HUES64 (cell line): ENCODE measurements around the gene TUT4.

Source experiments
- H3K27ac ChIP-seq: 2 replicates; pipeline ENCODE4 v1.7.0; 2013; ENCODE audit warnings: low read depth, low read length, inconsistent platforms
- H3K27me3 ChIP-seq: 2 replicates; pipeline ENCODE4 v1.6.1; 2013; ENCODE audit warnings: mild to moderate bottlenecking, low read length; ENCODE audit not compliant: insufficient read depth
- H3K36me3 ChIP-seq: 2 replicates; pipeline ENCODE4 v1.6.1; 2013; ENCODE audit warnings: mild to moderate bottlenecking, low read length; ENCODE audit not compliant: insufficient read depth
- H3K4me1 ChIP-seq: 2 replicates; pipeline ENCODE4 v1.6.1; 2013; ENCODE audit warnings: mild to moderate bottlenecking, low read length, moderate library complexity; ENCODE audit not compliant: insufficient read depth
- H3K4me3 ChIP-seq: 2 replicates; pipeline ENCODE4 v1.5.1; 2013; ENCODE audit warnings: mild to moderate bottlenecking, low read length, moderate library complexity
- H3K9ac ChIP-seq: 2 replicates; pipeline ENCODE4 v1.6.1; 2013; ENCODE audit warnings: mild to moderate bottlenecking, low read depth, low read length
- H3K9me3 ChIP-seq: 2 replicates; pipeline ENCODE4 v1.6.1; 2013; ENCODE audit warnings: low read depth, low read length; ENCODE audit not compliant: insufficient read depth
- WGBS: fragments of 150-250, 120-280 bp; methylation state at CpG from one replicate; pipeline ENCODE4 v1.1.7; 2013; ENCODE audit warnings: missing lambda C conversion rate; 5-methylcytosine and 5-hydroxymethylcytosine counted together

Gene TUT4

GRCh38 chr1:52460694-52461093 lies 92.2 kb downstream of the TUT4 start:
- WGBS = no CpG with 5 or more reads among the region's 1 CpG
- Histone ChIP-seq H3K27me3 (no peaks in the 10 kb centered on the region), H3K9me3 (no peaks in the 10 kb centered on the region), H3K9ac (no peak overlapping the region), H3K4me3 (no peak overlapping the region), H3K4me1 (peaks cover 25% of the 10 kb centered on the region), H3K27ac (no peak overlapping the region), H3K36me3 (peaks cover 24% of the 10 kb centered on the region)

GRCh38 chr1:52455686-52456085 lies 97.2 kb downstream of the TUT4 start:
- 95% methylated on average over 2 of the region's 2 CpGs for WGBS
- Histone ChIP-seq H3K4me3 (no peak overlapping the region), H3K9me3 (no peaks in the 10 kb centered on the region), H3K4me1 (peaks cover 14% of the 10 kb centered on the region), H3K36me3 (peaks cover 20% of the 10 kb centered on the region), H3K27ac (no peak overlapping the region), H3K9ac (no peak overlapping the region), H3K27me3 (no peaks in the 10 kb centered on the region)

- H3K4me1 ChIP-seq = peaks cover 11% of the 10 kb centered on the region
- peak overlapping the region; percentile 73 for H3K27ac ChIP-seq
- H3K27me3 ChIP-seq = no peaks in the 10 kb centered on the region
- H3K36me3 ChIP-seq = peaks cover 17% of the 10 kb centered on the region
- 0 out of 2 replicates have a peak overlapping the region, but pooled peaks have one; percentile 24 for H3K9ac ChIP-seq
- WGBS = 65% methylated on average over 2 of the region's 2 CpGs
- H3K4me3 ChIP-seq = no peak overlapping the region
- no peaks in the 10 kb centered on the region for H3K9me3 ChIP-seq
Measured at GRCh38 chr1:52454779-52455178, 98.1 kb downstream of the TUT4 start.

GRCh38 chr1:52454127-52454526 lies 98.8 kb downstream of the TUT4 start:
- Histone ChIP-seq H3K4me1 (peaks cover 11% of the 10 kb centered on the region), H3K27ac (peak overlapping the region; percentile 73; the same call in 1 of the 2 replicates), H3K27me3 (no peaks in the 10 kb centered on the region), H3K36me3 (peaks cover 17% of the 10 kb centered on the region), H3K9me3 (no peaks in the 10 kb centered on the region), H3K9ac (0 out of 2 replicates have a peak overlapping the region, but pooled peaks have one; percentile 24), H3K4me3 (no peak overlapping the region)
- 71% methylated on average over 1 of the region's 1 CpG for WGBS

GRCh38 chr1:52444463-52444862 lies 108.4 kb downstream of the TUT4 start:
- no peak overlapping the region for H3K27ac ChIP-seq
- WGBS = 97% methylated on average over 2 of the region's 2 CpGs
- no peaks in the 10 kb centered on the region for H3K27me3 ChIP-seq
- no peak overlapping the region for H3K9ac ChIP-seq
- H3K4me3 ChIP-seq = no peak overlapping the region
- H3K9me3 ChIP-seq = no peaks in the 10 kb centered on the region
- peaks cover 69% of the 10 kb centered on the region for H3K36me3 ChIP-seq
- H3K4me1 ChIP-seq = no peaks in the 10 kb centered on the region

GRCh38 chr1:52439976-52440375 lies 112.9 kb downstream of the TUT4 start:
- H3K4me3 ChIP-seq = no peak overlapping the region
- H3K9ac ChIP-seq = no peak overlapping the region
- no peak overlapping the region for H3K27ac ChIP-seq
- H3K9me3 ChIP-seq = no peaks in the 10 kb centered on the region
- 98% methylated on average over 3 of the region's 4 CpGs for WGBS
- H3K4me1 ChIP-seq = peaks cover 12% of the 10 kb centered on the region
- H3K36me3 ChIP-seq = peaks cover 77% of the 10 kb centered on the region
- H3K27me3 ChIP-seq = no peaks in the 10 kb centered on the region

GRCh38 chr1:52436817-52437216 lies 116.1 kb downstream of the TUT4 start:
- no peak overlapping the region for H3K4me3 ChIP-seq
- no peaks in the 10 kb centered on the region for H3K9me3 ChIP-seq
- 73% methylated on average over 6 of the region's 7 CpGs for WGBS
- no peak overlapping the region for H3K9ac ChIP-seq
- peaks cover 12% of the 10 kb centered on the region for H3K4me1 ChIP-seq
- no peaks in the 10 kb centered on the region for H3K27me3 ChIP-seq
- H3K36me3 ChIP-seq = peaks cover 81% of the 10 kb centered on the region
- H3K27ac ChIP-seq = peak overlapping the region; percentile 67; the same call in 1 of the 2 replicates

GRCh38 chr1:52435650-52436049 lies 117.2 kb downstream of the TUT4 start:
- H3K27ac ChIP-seq = no peak overlapping the region
- no peak overlapping the region for H3K4me3 ChIP-seq
- WGBS = 95% methylated on average over 1 of the region's 1 CpG
- no peaks in the 10 kb centered on the region for H3K27me3 ChIP-seq
- H3K9me3 ChIP-seq = no peaks in the 10 kb centered on the region
- peaks cover 12% of the 10 kb centered on the region for H3K4me1 ChIP-seq
- H3K9ac ChIP-seq = no peak overlapping the region
- H3K36me3 ChIP-seq = peaks cover 82% of the 10 kb centered on the region

- Histone ChIP-seq H3K9me3 (no peaks in the 10 kb centered on the region), H3K27ac (no peak overlapping the region), H3K27me3 (no peaks in the 10 kb centered on the region), H3K4me3 (no peak overlapping the region), H3K9ac (no peak overlapping the region), H3K4me1 (peaks cover 12% of the 10 kb centered on the region), H3K36me3 (peaks cover 81% of the 10 kb centered on the region)
- WGBS = 100% methylated on average over 1 of the region's 1 CpG
Measured at GRCh38 chr1:52435211-52435610, 117.7 kb downstream of the TUT4 start.

- WGBS = 96% methylated on average over 8 of the region's 8 CpGs
- Histone ChIP-seq H3K9me3 (no peaks in the 10 kb centered on the region), H3K36me3 (peaks cover 73% of the 10 kb centered on the region), H3K4me3 (no peak overlapping the region), H3K27ac (no peak overlapping the region), H3K4me1 (peaks cover 12% of the 10 kb centered on the region), H3K27me3 (no peaks in the 10 kb centered on the region), H3K9ac (no peak overlapping the region)
Measured at GRCh38 chr1:52432807-52433206, 120.1 kb downstream of the TUT4 start.

GRCh38 chr1:52427152-52427551 lies 125.7 kb downstream of the TUT4 start:
- Histone ChIP-seq H3K9ac (no peak overlapping the region), H3K4me3 (no peak overlapping the region), H3K36me3 (peaks cover 62% of the 10 kb centered on the region), H3K4me1 (peaks cover 14% of the 10 kb centered on the region), H3K27ac (no peak overlapping the region), H3K27me3 (no peaks in the 10 kb centered on the region), H3K9me3 (no peaks in the 10 kb centered on the region)
- WGBS = 89% methylated on average over 1 of the region's 1 CpG

- Histone ChIP-seq H3K36me3 (peaks cover 62% of the 10 kb centered on the region), H3K27ac (no peak overlapping the region), H3K4me3 (no peak overlapping the region), H3K4me1 (peaks cover 14% of the 10 kb centered on the region), H3K27me3 (no peaks in the 10 kb centered on the region), H3K9me3 (no peaks in the 10 kb centered on the region), H3K9ac (no peak overlapping the region; the same call in 1 of the 2 replicates)
- 79% methylated on average over 3 of the region's 3 CpGs for WGBS
Measured at GRCh38 chr1:52426371-52426770, 126.5 kb downstream of the TUT4 start.
